G401 (cell line): Measurements from ENCODE around the gene HOXD9. TPM values are rescaled to one million over a fixed set of nuclear protein-coding genes. Genes with fewer than 3 reads are reported as not detected.

Experiments
- DNase-seq: peaks from one replicate; pipeline ENCODE4 v3.0.0-alpha.2; 2015; ENCODE audit warnings: low spot score
- in situ Hi-C: cut with HindIII; loops from 2 replicates; pipeline ENCODE4 v1.10.0; 2016; ENCODE audit warnings: low sequenced_read_pairs, mixed read lengths
- total RNA-seq: library from RNA; depleted of rRNA; stranded (reverse); fragments of >200 nt; shearing (Covaris generic); gene quantifications from 2 replicates; pipeline ENCODE4 v1.2.3, GENCODE V29; 2014

HOXD9 gene
- total RNA-seq, 1 experiment from 2014 or later, result 10.6 TPM

DNA sequence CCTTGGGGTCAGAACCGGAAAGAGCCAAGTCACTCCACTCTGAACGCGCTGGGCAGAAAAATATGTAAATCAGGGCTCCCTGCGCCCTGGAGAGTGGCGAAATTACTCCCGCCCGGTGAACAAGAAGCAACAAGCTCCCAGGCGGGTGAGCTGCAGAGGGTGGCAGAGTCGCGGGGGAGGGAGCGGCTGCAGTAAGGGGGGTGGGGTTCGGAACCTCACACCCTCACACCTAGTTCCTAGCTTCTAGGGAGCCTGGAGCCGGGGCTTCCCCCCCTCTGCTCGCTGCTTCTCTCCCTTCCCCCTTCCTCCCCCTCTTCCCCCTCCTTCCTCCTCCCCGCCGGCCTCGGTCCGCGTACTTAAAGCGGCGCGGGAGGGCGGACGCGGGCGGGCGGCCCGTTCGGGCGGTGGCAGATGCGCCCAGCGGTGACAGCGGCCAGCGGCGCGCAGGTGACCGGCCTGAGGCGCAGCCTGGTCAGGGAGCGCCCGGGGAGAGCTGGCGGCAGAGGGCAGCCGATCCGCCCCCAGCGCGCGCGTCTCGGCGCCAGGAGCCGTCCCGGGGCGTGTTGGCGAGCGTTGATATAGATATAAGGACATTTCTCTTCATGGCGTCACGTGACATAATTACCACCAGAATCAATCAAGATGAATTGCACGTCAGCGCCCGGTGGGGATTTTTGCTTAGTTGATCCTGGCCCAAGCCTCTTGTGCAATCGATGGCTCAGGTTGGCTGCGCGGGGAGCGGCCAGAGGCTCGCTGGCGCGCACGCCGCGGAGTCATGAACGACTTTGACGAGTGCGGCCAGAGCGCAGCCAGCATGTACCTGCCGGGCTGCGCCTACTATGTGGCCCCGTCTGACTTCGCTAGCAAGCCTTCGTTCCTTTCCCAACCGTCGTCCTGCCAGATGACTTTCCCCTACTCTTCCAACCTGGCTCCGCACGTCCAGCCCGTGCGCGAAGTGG, 15.7 kb upstream of the HOXD9 start, which contains the start of gene HOXD11:
Gene HOXD11 (plus strand): TSS at position 700 of the 959 bp plus-strand sequence. CDS start 76 bp downstream, at position 776.
- in situ Hi-C loops, result no loop called here

DNA sequence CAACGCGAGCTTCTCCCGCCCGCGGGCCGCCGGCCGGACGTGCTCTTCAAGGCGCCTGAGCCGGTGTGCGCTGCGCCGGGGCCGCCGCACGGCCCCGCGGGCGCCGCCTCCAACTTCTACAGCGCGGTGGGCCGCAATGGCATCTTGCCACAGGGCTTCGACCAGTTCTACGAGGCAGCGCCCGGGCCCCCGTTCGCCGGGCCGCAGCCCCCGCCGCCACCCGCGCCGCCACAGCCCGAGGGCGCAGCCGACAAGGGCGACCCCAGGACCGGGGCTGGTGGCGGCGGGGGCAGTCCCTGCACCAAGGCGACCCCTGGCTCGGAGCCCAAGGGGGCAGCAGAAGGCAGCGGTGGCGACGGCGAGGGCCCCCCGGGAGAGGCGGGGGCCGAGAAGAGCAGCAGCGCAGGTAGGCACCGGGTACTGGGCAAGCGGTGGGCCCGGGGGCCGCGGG, 14.8 kb upstream of the HOXD9 start:
- in situ Hi-C loops, result no loop called here
- no peak for DNase-seq

More for the DNA sequence above, 15.7 kb upstream of the HOXD9 start, which contains the start of gene HOXD11:
- DNase-seq, result no peak

DNA sequence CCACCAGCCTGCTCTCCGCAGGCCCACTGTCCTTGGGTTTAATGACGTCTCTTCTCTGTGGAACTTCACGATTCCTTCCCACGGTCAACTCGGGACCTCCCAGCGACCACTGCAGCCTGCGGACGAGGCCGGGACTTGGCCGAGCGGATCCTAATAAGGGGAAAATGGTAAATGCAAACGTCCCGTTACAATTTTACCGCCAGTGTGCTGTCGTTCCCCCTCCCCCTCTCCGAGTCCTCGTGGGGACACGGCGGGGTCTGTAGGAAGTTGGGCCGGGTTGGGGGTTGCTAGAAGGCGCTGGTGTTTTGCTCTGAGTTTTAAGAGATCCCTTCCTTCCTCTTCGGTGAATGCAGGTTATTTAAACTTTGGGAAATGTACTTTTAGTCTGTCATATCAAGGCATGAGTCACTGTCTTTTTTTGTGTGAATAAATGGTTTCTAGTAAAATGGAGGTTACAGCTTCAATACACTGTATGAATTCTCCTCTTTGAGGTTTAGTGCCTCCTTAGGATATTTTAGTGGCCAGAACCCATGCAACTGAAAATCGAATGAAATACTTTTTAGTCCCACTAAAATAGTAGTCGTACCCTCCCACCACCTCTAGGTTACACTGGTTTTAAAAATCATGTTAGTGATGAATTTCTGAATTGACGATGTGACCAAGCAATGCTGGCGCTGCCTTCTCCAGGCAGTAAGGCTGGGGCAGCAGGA, 13.2 kb upstream of the HOXD9 start:
- DNase-seq, result no peak
- in situ Hi-C loops, result no loop called here

DNA sequence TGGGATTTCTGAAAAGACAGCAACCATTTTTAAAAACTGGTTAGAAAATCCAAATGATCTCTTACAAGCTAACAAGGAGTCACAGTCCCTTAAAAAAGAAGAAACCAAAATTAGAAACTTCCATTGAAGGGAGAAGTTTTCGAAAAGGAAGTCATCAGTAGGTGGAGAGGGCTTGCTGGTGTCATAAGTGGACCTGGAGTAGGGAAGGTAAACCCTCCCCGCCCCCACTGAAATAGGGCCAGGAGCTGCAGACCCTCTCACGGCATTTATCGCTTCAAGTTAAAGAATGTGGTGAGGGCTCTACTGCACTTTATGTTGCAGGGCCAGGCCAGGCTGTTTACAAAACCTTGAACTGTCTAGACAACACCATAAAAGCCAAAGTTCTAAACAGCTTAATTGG, 12.6 kb upstream of the HOXD9 start:
- DNase-seq, result no peak
- in situ Hi-C loops, result no loop called here

DNA sequence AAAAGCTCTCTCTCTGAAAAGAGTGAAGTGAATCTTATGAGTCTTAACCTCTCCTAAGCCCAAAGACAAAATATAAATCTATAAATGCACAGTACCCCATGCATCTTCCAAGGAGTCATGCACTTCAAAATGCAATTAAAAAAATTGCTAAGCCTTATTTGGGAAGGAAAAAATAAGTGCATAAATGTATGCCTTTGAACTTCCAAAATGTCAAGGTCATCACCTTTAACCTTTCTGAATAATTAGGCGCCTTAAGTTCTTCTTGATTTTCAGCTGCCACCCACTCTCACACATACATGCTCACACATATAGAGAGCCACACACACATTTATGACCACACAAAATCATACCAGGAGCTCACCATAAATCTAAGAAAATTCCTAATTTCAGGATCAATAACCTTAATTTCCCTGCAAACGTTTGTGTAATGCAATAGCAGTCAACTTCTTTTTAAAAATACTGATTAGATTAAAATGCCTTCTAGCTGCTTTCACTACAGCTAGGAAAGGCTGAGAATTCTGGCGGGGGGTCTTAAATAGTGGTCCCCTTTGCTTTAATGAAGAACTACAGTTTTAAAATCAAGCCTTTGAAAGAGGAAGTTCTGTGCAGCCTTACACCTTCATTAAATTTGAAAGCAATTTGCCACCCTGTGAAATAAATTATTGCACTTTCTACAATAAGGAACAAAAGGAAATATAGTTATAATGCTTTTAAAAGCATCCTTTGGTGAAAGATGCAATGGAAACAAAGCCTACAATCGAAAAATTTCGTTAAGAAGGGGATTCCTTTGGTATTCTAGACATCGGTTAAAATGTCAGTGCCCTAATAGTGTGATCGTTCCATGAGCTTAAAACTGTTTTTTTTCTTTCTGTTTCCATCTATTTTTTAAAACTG, 11.9 kb upstream of the HOXD9 start:
- no peak for DNase-seq
- in situ Hi-C loops, result no loop called here

DNA sequence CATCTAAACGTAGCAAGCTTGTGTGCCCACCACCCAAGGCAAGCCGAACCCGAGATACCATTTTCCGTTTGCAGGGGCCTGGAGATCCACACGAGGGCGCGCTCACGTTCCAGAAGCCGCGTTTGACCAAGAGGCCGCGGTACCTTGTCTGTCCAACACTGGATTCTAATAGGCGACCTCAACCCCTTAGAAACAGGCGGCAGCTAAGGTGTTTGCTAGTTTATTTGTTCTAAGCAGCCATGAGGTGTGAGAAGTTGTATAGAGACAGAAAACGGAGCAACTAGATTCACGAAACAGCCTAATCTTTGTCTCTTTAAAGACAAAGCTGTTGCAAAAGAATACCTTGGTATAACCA, 11.2 kb upstream of the HOXD9 start:
- in situ Hi-C loops, result no loop called here

DNA sequence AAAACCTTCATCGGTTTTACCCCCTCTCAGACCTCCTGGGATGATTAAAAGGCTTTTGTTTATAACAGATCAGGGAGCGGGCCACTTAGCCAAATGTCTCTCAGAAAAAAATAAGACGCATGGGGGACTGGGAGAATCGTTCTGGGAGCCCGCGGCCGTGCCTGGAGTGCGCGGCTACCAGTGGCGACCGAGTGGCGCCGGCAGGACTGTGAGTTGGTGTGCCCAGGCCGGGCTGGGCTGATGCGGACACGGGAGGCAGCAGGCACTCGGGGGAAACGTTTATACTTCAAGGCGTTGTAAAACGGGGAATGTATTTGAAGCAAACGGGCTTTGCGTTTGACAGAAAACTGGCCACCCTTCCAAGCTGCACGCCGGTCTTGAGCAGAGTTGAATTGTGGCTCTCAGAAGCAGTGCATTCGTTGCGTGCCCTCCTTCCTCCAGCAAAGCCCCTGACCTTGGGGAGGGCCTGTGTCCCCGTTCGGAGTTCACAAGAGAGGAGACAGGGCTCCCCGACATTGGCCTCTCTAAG, 10.6 kb upstream of the HOXD9 start:
- in situ Hi-C loops, result no loop called here
- DNase-seq, result no peak

More for the DNA sequence above, 11.2 kb upstream of the HOXD9 start:
- DNase-seq, result peak; percentile 40

DNA sequence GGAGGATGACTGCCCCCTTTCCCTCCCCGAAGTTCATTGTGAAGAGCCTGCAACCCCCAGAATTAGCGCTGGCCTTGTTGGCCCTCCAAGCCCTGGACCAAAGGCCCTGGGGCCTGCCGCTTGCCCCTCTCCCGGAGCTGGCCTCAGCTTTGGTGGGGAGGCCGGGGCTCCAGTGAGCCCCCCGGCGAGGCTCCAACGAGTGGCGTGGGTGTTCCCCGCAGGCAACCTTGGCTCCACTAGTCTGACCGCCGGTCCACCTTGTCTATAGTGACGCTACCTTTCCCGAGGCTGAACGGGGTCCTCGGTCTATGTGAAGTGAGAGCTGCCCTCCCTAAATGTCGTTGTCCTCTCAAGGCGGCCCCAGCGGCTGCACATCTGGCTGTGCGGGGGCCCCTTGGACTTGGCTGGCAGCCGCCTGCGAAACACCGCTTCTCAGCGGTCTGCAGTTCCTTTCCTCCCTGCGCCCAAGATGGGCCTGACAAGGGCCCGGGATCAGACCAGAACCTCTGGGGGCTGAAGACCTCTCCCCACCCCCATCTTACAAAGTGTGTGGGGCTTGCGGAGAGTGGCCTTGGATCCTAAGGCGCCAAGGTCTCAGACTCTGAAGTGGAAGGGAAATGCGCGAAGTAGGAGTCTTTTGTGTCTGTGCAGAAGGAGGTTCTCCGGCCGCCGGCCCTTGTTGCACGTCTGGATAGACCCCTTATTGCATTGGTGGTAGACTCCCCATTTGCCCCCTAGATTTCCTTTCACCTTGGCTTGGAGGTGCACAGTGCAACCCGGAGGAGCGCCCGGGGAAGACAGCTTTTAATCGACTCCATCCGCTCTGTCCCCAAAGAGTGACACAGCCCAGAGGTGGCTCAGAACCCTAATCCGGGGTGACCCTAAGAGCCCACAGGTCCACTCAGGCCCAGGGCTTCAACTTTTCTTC, 9.9 kb upstream of the HOXD9 start:
- in situ Hi-C loops, result no loop called here
- DNase-seq, result no peak

DNA sequence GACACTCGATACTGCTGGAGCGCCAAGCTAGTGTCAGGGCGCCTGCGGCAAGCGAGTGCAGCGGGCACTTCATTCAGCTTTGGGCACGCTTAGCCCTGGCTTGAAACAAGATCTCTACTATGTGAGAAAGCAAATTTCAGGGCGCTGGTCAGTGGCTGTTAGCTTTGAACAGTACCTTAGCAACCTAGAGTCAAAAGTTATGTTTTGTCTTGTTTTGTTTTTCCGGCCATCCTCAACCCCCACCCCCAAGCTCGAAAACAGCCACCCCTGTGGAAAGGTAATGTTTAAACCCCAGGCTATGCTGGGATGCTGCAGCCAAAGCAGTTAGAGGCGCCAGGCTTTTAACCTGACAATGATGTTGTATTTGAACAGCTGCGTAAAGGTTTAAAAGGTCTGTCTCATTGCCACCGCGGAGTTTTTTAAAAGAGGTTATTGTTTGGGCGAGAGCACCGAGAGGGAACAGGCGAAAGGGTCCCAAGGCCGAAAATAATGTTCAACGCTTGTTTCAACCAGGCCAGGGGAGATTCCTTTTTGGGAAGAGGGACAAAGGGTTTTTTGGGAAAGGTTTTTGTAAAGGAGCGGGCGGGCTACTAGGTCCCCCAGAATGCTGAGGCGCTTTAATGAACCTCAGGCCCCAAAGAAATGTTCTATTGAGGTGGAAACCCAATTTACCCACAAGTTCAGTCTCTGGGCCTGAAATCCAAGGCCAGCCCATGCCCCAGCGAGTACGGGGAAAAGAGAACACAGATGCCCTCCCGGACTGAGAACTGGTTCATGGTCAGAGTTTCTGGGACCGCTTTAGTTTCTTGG, 8.2 kb upstream of the HOXD9 start:
- in situ Hi-C loops, result no loop called here
- no peak for DNase-seq

DNA sequence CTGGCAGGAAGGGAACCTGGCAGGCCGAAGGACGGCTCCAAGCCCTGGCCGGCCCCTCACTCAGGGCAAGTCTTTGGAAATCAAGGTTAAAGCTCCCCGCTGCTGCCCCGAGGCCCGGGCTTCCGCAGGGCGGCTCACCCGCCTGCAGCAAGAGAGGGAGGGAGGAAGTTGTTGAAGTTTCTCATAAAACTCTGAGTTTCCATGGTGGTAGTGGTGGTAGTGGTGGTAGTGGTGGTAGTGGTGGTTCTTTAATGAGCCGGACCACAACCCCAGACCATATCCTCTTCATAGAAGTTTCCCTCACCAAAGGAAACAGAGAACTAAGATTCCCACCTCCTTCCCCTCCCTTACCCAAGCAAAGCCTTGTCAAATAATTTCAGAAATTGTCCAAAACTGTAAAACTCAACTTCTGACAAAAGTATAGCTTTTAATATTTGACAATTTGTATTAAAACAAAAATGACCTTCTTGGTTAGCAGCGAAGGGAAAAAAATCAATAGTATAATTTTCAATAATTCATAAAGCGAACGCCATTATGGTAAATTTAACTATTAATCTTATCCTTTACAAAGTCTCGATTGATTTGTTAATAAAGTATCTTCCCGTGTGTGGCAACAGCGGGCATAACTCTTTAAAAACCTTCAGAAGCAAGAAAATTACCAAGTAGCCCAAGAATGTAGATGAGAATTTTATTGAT, 7.4 kb upstream of the HOXD9 start:
- no peak for DNase-seq
- in situ Hi-C loops, result no loop called here

DNA sequence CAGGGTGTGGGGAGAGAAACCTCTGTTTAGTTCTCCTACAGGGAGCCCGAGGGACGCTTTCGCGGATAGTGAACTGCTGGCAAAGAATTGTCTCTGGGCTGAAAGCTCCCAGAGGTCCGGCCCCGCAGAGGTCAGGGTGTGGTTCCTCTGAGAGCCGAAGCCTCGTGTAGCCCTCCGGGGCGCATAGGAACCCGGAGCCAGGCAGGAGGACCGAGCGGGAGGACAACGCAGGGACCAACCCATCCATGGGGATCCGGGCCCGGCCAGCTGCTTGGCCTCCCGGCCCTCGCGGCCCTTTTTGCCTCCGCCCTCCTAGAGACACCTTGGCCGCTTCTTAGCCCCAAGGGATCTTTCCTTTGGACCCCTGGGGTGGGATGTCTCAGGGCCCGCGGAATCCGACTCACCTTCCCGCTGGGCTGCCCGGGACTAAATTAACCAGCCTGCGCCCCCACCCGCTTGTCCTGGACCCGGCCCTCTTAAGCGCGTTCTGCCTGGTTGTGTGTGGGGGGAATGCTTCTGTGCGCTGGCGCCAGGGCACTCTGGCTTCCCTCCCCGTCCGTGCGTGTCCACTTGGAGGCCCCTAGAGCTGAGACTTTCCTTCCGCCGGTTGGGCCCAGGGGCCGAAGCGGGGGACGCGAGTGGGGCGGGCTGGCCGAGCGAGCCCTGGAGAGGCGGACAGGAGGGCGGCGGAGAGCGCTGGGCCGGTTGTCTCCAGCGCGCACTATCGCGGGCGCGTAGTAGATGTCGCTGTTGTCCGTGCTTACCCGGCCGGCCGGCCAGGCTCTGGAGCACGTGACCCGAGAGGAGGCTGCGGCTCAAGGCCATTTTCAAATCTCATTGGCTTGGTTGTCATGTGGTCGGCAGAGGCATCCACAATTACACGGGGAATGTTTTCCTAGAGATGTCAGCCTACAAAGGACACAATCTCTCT, 6.4 kb upstream of the HOXD9 start, which contains the start of gene HOXD10:
Gene HOXD10 (plus strand): TSS at position 896 of the 931 bp plus-strand sequence. CDS start 56 bp downstream, outside the sequence.
- DNase-seq, result no peak
- in situ Hi-C loops, result no loop called here

DNA sequence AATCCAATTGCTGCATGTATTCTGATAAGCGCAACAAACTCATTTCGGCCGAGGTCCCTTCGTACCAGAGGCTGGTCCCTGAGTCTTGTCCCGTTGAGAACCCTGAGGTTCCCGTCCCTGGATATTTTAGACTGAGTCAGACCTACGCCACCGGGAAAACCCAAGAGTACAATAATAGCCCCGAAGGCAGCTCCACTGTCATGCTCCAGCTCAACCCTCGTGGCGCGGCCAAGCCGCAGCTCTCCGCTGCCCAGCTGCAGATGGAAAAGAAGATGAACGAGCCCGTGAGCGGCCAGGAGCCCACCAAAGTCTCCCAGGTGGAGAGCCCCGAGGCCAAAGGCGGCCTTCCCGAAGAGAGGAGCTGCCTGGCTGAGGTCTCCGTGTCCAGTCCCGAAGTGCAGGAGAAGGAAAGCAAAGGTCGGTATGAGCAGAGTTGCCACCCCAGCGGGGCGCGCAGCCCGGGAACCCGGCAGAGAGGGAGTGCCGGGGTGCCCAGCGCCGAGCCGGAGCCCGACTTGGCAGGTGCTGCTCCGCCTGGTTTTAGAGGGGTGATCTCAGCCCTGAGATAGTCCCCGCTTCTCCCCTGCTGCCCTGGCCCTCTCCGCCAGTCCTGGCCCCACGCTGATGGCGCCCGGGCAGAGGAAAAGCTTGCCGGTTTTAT, 5.2 kb upstream of the HOXD9 start:
- no peak for DNase-seq
- in situ Hi-C loops, result no loop called here

DNA sequence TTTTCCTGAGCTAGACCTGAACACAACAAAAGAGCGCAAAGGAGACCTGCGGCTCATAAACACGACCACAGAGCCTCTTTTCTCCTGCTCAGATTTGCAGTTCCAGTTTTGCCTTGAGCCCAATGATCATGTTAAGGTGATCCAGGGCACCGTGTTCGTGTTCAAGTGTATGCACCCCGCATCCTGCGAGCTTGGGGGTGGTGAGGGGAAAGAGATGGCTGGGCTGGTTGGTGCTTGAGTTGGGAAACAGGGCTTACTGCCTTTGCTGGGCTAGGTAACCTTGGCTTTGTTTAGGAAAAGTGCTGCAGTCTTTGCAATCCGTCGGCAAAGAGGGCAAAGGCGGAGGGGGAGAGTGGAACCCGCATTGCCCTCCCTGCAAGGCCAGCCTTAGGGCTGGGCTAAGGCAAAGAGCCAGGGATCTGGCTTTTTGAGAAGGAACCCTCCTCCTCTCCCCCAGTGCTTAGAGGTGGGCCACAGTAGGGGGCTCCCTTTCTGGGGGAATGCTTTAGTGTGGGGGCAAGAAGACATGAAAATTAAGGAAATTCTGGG, 4.6 kb upstream of the HOXD9 start:
- in situ Hi-C loops, result no loop called here
- DNase-seq, result no peak

DNA sequence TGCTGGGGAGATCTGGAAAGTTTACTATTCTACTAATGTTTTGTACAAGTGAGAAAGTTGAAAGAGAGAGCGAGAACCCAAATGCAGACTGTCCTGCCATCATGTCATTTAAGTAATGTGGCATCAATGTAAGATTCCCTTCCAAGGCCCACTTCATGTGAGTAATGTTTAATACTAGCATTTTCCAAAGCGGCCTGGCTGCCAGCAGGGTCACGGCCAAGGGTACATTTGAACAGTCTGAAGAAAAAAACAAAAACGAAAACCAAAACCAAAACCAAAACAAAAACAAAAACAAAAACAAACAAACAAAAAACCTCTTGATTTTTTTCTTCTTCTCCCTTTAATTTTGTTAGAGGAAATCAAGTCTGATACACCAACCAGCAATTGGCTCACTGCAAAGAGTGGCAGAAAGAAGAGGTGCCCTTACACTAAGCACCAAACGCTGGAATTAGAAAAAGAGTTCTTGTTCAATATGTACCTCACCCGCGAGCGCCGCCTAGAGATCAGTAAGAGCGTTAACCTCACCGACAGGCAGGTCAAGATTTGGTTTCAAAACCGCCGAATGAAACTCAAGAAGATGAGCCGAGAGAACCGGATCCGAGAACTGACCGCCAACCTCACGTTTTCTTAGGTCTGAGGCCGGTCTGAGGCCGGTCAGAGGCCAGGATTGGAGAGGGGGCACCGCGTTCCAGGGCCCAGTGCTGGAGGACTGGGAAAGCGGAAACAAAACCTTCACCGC, 3.7 kb upstream of the HOXD9 start:
- no peak for DNase-seq
- in situ Hi-C loops, result no loop called here
